Naive thymus-derived CD4-positive, alpha-beta T cell (primary cell): ENCODE measurements around the gene CABCOCO1. TPM values are rescaled to one million over a fixed set of nuclear protein-coding genes. Genes with fewer than 3 reads are reported as not detected.

ENCODE experiments used
- ATAC-seq: fragments of 150-1000 bp; cut with Tn5 transposase; 2 replicates; pipeline ENCODE4 v1.10.0; 2021; ENCODE audit warnings: mild to moderate bottlenecking, moderate library complexity
- CTCF ChIA-PET: fragments of 350-600 bp; sonication (Branson Sonifier 250); formaldehyde crosslinking; loops from one replicate; lab custom pipeline; 2021; ENCODE audit warnings: antibody characterized with exemption; lab: Charles Lee
- POLR2A ChIA-PET: fragments of 350-600 bp; sonication (Branson Sonifier 250); formaldehyde crosslinking; loops from one replicate; lab custom pipeline; 2021; ENCODE audit warnings: antibody characterized with exemption, inconsistent platforms; lab: Charles Lee
- DNase-seq, 9 donors: peaks; one replicate each; pipeline versions ENCODE4 v3.0.0 to v3.0.0-alpha.2; 2020 to 2022; ENCODE audit warnings: mixed read lengths in 1 of 9
- H3K27ac ChIP-seq: one replicate; pipeline ENCODE4 v1.7.0; 2013; ENCODE audit warnings: mild to moderate bottlenecking, low read depth, low read length, moderate library complexity
- H3K27me3 ChIP-seq, 2 donors: one replicate each; pipeline ENCODE4 v1.7.0; 2013; ENCODE audit warnings: low read length in 2 of 2, mild to moderate bottlenecking in 2 of 2, moderate library complexity in 2 of 2; ENCODE audit not compliant: control insufficient read depth in 2 of 2, insufficient read depth in 2 of 2
- H3K36me3 ChIP-seq, 3 experiments: 1 replicate in 2 of 3; 2 replicates in 1 of 3; pipeline ENCODE4 v1.7.0; 2013; ENCODE audit warnings: low read length in 3 of 3, mild to moderate bottlenecking in 3 of 3, moderate library complexity in 1 of 3; ENCODE audit not compliant: insufficient read depth in 3 of 3, control insufficient read depth in 2 of 3
- H3K4me1 ChIP-seq, 2 donors: one replicate each; pipeline ENCODE4 v1.7.0; 2013; ENCODE audit warnings: low read length in 2 of 2, mild to moderate bottlenecking in 2 of 2, moderate library complexity in 1 of 2; ENCODE audit not compliant: control insufficient read depth in 2 of 2, insufficient read depth in 2 of 2
- H3K4me3 ChIP-seq: 2 replicates; pipeline ENCODE4 v1.7.0; 2013; ENCODE audit warnings: mild to moderate bottlenecking, low read length
- H3K9me3 ChIP-seq, 3 experiments: 1 replicate in 2 of 3; 2 replicates in 1 of 3; pipeline ENCODE4 v1.7.0; 2013; ENCODE audit warnings: low read length in 3 of 3; ENCODE audit not compliant: control insufficient read depth in 2 of 3
- H3K27ac Mint-ChIP-seq, 9 donors: one replicate each; pipeline ENCODE4 v1.8.0; 2020 to 2022; ENCODE audit warnings: mixed read lengths in 9 of 9, mild to moderate bottlenecking in 8 of 9, moderate library complexity in 5 of 9, inconsistent platforms in 2 of 9
- H3K27me3 Mint-ChIP-seq, 5 donors: one replicate each; pipeline ENCODE4 v1.8.0; 2021 to 2022; ENCODE audit warnings: mixed read lengths in 5 of 5, mild to moderate bottlenecking in 1 of 5
- H3K36me3 Mint-ChIP-seq, 5 donors: one replicate each; pipeline ENCODE4 v1.8.0; 2020 to 2022; ENCODE audit warnings: mixed read lengths in 5 of 5, mild to moderate bottlenecking in 3 of 5, inconsistent platforms in 1 of 5
- H3K4me1 Mint-ChIP-seq, 7 donors: one replicate each; pipeline ENCODE4 v1.8.0; 2020 to 2022; ENCODE audit warnings: mixed read lengths in 7 of 7, mild to moderate bottlenecking in 3 of 7, inconsistent platforms in 1 of 7
- H3K4me3 Mint-ChIP-seq, 10 donors: one replicate each; pipeline ENCODE4 v1.8.0; 2020 to 2022; ENCODE audit warnings: mild to moderate bottlenecking in 10 of 10, mixed read lengths in 10 of 10, moderate library complexity in 6 of 10, inconsistent platforms in 2 of 10
- H3K9me3 Mint-ChIP-seq, 11 donors: one replicate each; pipeline ENCODE4 v1.8.0; 2020 to 2022; ENCODE audit warnings: mixed read lengths in 11 of 11, mild to moderate bottlenecking in 4 of 11, inconsistent platforms in 1 of 11, moderate library complexity in 1 of 11
- intact Hi-C, 2 donors: fragments of 100-400 bp; cut with micrococcal nuclease; formaldehyde crosslinking; loops; one replicate each; pipeline ENCODE4 v1.15.1; 2023
- polyA plus RNA-seq, 2 donors: library from polyadenylated mRNA; unstranded; fragments of 300-500 nt; fragmentation: Illumina TruSeq; gene quantifications; one replicate each; pipeline ENCODE4 v1.2.3, GENCODE V29; 2021
- total RNA-seq, 6 experiments: library from RNA in 5 of 6; stranded (reverse) in 5 of 6; gene quantifications; 1 replicate in 5 of 6; 2 replicates in 1 of 6; pipeline ENCODE4 v1.2.3 and lab custom pipeline; 2021 to 2026

CABCOCO1 gene, protein sequence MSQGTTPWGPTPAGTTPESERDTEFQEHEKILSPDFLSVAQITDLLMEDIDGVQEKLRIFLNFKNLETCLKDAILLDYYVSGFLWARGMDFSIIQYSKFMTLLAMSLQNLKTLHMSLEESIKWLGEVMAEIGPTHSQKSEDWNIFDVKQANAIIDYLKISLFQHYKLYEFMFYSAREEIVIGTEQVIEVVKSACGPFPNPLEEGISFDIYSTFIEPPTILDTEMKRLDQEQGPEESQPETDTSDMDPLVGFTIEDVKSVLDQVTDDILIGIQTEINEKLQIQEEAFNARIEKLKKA
- not detected for total RNA-seq
- polyA plus RNA-seq = not detected
- not detected for total RNA-seq (lab: John Stamatoyannopoulos, UW)

DNA sequence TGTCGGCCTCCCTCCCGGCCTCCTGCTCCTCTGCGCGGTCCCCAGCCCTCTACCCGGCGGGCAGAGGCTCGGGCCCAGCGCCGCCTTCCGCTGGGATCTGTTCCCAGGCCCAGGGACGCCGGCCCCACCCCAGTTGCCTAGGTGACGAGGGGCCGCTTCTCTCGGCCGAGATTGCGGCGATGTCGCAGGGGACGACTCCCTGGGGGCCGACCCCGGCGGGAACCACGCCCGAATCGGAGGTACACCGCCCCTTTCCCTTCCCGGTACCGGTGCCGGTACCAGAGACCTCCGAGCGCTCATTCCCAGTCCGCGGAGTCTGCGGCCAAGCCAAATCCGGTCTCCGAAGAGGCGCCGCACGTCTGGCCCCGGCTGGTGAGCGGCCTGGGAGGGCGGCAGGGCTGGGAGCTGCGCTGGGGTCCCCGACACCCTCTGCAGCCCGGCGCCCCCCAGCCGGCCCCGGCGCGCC lies at the start of gene CABCOCO1:
Gene CABCOCO1, plus strand, starts transcription at position 136 of the 466 bp plus-strand sequence. Its CDS starts 44 bp downstream, at position 180.
- peak within 1 kb of the TSS in 1 of 10 donors; percentile 16 for H3K4me3 Mint-ChIP-seq
- CTCF ChIA-PET = no interaction called here
- no peaks in the 10 kb centered on the region for H3K9me3 ChIP-seq
- no peak for ATAC-seq
- H3K27me3 ChIP-seq = peaks cover 0 to 13% of the 10 kb centered on the region in 2 donors
- intact Hi-C loops = no loop called here
- H3K4me1 ChIP-seq = no peaks in the 10 kb centered on the region
- H3K9me3 Mint-ChIP-seq = no peaks in the 10 kb centered on the region
- H3K4me3 ChIP-seq = no peak within 1 kb of the TSS
- POLR2A ChIA-PET = no interaction called here
- no peaks in the 10 kb centered on the region for H3K36me3 Mint-ChIP-seq
- no peaks in the 10 kb centered on the region for H3K36me3 ChIP-seq
- no peak for DNase-seq
- peaks cover 40 to 64% (median 46%) of the 10 kb centered on the region in 5 donors for H3K27me3 Mint-ChIP-seq
- H3K4me1 Mint-ChIP-seq = peaks cover 0 to 2% (median 0%) of the 10 kb centered on the region in 7 donors
- no peak within 1 kb of the TSS for H3K27ac Mint-ChIP-seq
- H3K27ac ChIP-seq = no peak within 1 kb of the TSS

DNA sequence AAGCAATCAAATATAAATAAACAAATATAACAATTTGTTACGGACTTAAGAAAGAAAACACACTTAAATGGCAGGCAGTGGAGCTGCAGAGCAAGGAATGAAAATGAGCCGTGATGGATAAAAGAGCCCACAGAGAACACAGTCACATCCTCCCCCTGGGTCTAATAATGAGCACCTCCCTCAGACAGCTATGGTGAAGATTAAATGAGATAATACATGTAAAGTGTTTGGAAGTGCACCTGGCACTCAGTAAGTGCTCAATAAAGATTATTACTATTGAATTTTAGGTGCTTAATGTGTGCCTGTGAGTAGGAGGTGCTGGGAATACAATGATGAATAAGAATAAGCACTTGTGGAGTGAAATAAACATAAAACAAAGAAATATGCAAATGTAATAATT lies 49.1 kb upstream of the CABCOCO1 start:
- Histone ChIP-seq H3K27ac (no peak overlapping the region), H3K4me3 (no peak overlapping the region), H3K27me3 (no peaks in the 10 kb centered on the region), H3K4me1 (no peaks in the 10 kb centered on the region), H3K9me3 (no peaks in the 10 kb centered on the region), H3K36me3 (no peaks in the 10 kb centered on the region)
- ChIA-PET POLR2A (no interaction called here), CTCF (no interaction called here)
- Mint-ChIP-seq H3K9me3 (peaks cover 0 to 2% (median 0%) of the 10 kb centered on the region in 11 donors), H3K4me3 (no peak overlapping the region), H3K27me3 (peaks cover 0 to 18% (median 8%) of the 10 kb centered on the region in 5 donors), H3K36me3 (no peaks in the 10 kb centered on the region), H3K4me1 (no peaks in the 10 kb centered on the region), H3K27ac (no peak overlapping the region)
- ATAC-seq (no peak), DNase-seq (no peak)
- intact Hi-C loops = no loop called here

DNA sequence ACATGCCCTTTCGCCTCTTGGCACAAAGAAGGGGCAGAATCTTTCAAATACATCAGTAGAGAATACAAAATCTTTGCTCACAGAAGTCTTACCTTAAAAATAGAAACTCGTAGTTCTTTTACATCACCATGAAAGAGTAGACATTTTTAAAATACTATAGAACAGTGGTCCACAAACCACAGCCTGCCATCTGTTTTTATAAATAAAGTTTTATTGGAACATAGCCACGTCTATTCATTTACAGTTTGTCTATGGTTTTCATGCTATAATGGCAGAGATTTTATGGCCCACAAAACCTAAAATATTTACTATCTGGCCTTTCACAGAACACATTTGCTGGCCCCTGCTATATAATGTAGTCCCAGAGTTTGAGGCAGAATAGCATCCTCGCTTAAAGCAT lies 46.1 kb upstream of the CABCOCO1 start:
- ATAC-seq = no peak
- intact Hi-C loops = no loop called here
- H3K4me3 ChIP-seq = no peak overlapping the region
- Mint-ChIP-seq H3K4me3 (no peak overlapping the region), H3K27me3 (peaks cover 7 to 15% (median 13%) of the 10 kb centered on the region in 5 donors), H3K27ac (no peak overlapping the region), H3K9me3 (peaks cover 0 to 2% (median 0%) of the 10 kb centered on the region in 11 donors), H3K4me1 (no peaks in the 10 kb centered on the region), H3K36me3 (no peaks in the 10 kb centered on the region)
- no peaks in the 10 kb centered on the region for H3K4me1 ChIP-seq
- no peaks in the 10 kb centered on the region for H3K9me3 ChIP-seq
- no peaks in the 10 kb centered on the region for H3K27me3 ChIP-seq
- no peak for DNase-seq
- POLR2A ChIA-PET = no interaction called here
- no peak overlapping the region for H3K27ac ChIP-seq
- CTCF ChIA-PET = no interaction called here
- no peaks in the 10 kb centered on the region for H3K36me3 ChIP-seq

DNA sequence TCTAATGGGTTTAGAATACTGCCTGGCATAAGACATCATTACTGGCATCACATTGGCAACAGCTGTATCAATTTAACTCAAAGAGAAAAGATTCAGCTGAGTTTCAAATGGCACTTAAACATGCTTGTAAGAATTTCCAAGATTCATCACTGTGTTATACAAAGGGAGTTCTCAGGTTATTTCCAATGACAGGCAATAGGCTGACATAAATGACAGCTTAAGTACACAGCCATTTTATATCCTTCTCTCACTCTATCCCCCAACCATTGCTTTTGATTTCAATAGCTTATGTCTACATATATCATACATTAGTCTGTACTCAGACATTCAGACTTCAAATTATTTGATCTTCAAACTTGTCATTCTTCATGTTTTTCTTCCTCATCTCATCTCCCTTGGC lies 45.5 kb upstream of the CABCOCO1 start:
- Histone ChIP-seq H3K4me1 (no peaks in the 10 kb centered on the region), H3K27me3 (no peaks in the 10 kb centered on the region), H3K9me3 (no peaks in the 10 kb centered on the region), H3K27ac (no peak overlapping the region), H3K36me3 (no peaks in the 10 kb centered on the region), H3K4me3 (no peak overlapping the region)
- ChIA-PET POLR2A (no interaction called here), CTCF (no interaction called here)
- ATAC-seq (no peak), DNase-seq (no peak)
- Mint-ChIP-seq H3K27ac (no peak overlapping the region), H3K4me1 (no peaks in the 10 kb centered on the region), H3K9me3 (peaks cover 0 to 2% (median 0%) of the 10 kb centered on the region in 11 donors), H3K36me3 (no peaks in the 10 kb centered on the region), H3K27me3 (peaks cover 6 to 18% (median 15%) of the 10 kb centered on the region in 5 donors), H3K4me3 (no peak overlapping the region)
- intact Hi-C loops = no loop called here

DNA sequence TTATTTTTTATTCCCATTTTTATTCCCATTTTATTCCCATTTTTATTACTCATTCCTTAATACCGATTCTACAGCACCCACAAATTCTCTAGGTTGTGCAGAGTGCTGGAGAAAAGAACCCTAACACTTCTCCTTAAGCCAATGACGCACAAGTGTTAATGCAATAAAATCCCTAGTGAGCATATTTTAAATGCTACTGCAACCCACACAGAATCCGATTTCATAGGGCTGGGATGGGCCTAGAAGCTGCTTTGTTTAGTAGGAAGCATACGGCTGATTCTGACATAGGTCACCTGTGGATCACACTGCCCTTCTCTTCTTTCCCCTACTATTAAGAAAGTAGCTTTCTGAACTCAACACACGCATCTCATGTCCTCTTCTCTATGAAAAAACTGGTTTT lies 45.1 kb upstream of the CABCOCO1 start:
- Histone ChIP-seq H3K27ac (no peak overlapping the region), H3K9me3 (no peaks in the 10 kb centered on the region), H3K27me3 (no peaks in the 10 kb centered on the region), H3K36me3 (no peaks in the 10 kb centered on the region), H3K4me1 (no peaks in the 10 kb centered on the region), H3K4me3 (no peak overlapping the region)
- ATAC-seq (no peak), DNase-seq (no peak)
- Mint-ChIP-seq H3K4me1 (no peaks in the 10 kb centered on the region), H3K27ac (no peak overlapping the region), H3K4me3 (no peak overlapping the region), H3K27me3 (peaks cover 8 to 19% (median 15%) of the 10 kb centered on the region in 5 donors), H3K36me3 (no peaks in the 10 kb centered on the region), H3K9me3 (peaks cover 0 to 2% (median 0%) of the 10 kb centered on the region in 11 donors)
- ChIA-PET CTCF (no interaction called here), POLR2A (no interaction called here)
- intact Hi-C loops = no loop called here

DNA sequence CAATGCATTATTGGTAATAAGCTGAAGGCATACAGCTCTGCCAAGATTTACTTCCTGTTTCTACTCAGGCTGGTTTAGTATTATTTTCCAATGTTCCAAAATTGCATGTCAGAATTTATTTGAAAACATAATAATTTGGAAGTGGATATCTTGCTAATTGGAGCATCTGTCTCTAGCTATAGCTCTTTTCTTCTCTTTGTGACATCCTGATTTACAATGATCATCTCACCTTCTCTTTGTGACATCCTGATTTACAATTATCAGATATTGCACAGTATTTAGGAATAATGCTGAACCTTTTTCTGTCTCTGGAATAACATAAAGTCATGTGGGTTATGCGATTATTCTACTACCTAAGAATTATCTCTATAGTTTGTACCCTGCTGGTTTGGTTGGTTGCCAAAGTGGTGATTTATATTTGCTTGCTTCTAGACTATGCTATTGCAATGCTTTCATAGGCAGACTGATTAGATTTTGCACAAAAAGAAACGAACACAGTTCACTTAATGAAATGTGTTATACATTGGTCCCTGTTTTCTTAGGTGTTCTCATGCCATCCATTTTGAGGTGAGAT lies 44.3 kb upstream of the CABCOCO1 start:
- Histone ChIP-seq H3K27ac (no peak overlapping the region), H3K9me3 (no peaks in the 10 kb centered on the region), H3K36me3 (no peaks in the 10 kb centered on the region), H3K4me1 (no peaks in the 10 kb centered on the region), H3K27me3 (no peaks in the 10 kb centered on the region), H3K4me3 (no peak overlapping the region)
- ATAC-seq (no peak), DNase-seq (no peak)
- Mint-ChIP-seq H3K4me1 (no peaks in the 10 kb centered on the region), H3K4me3 (no peak overlapping the region), H3K27me3 (peaks cover 12 to 20% (median 15%) of the 10 kb centered on the region in 5 donors), H3K9me3 (peaks cover 0 to 2% (median 0%) of the 10 kb centered on the region in 11 donors), H3K27ac (no peak overlapping the region), H3K36me3 (no peaks in the 10 kb centered on the region)
- POLR2A ChIA-PET = no interaction called here
- intact Hi-C loops = no loop called here
- CTCF ChIA-PET = no interaction called here
